Lower leg skin (tissue), 4 donors: ENCODE results near the gene PRTN3. TPM values are rescaled to one million over a fixed set of nuclear protein-coding genes. Genes with fewer than 3 reads are reported as not detected.
"Not testable (repeated sequence)": the region's sequence is repeated elsewhere in the genome, so short reads cannot be mapped to it uniquely, and the experiment has no call there.

ENCODE experiments used
- DNase-seq, 2 donors: peaks; one replicate each; pipeline ENCODE4 v3.0.0-alpha.2; 2019; ENCODE audit warnings: low spot score in 2 of 2
- H3K4me3 ChIP-seq: fragments of 200-600 bp; sonication (generic); 2 replicates; pipeline ENCODE4 v1.5.1; 2017; ENCODE audit warnings: mild to moderate bottlenecking, low read depth; ENCODE audit not compliant: poor library complexity, severe bottlenecking
- POLR2A ChIP-seq, 2 donors: fragments of 450-650 bp; IDR thresholded peaks; one replicate each; pipeline ENCODE4 v1.6.1; 2016 to 2017; ENCODE audit warnings: antibody characterized with exemption in 2 of 2, mild to moderate bottlenecking in 1 of 2, moderate library complexity in 1 of 2
- WGBS, 2 donors: methylation state at CpG; one replicate each; pipeline ENCODE4 v1.1.5; 2018; 5-methylcytosine and 5-hydroxymethylcytosine counted together
- intact Hi-C: fragments of 100-400 bp; cut with DNase I; formaldehyde crosslinking; loops from one replicate; pipeline ENCODE4 v1.15.0; 2023; ENCODE audit warnings: low total_unique reads
- total RNA-seq, 4 donors: library from RNA; depleted of rRNA; stranded (reverse); fragments of >200 nt; gene quantifications; one replicate each; pipeline ENCODE4 v1.1.0, GENCODE V29; 2016
- TF ChIP-seq, protein P1 (sequence below), 3 donors: fragments of 450-650 bp; IDR thresholded peaks; one replicate each; pipeline ENCODE4 v1.5.1; 2016; ENCODE audit warnings: antibody characterized with exemption in 3 of 3, mild to moderate bottlenecking in 3 of 3, moderate library complexity in 2 of 3

PRTN3 gene
- total RNA-seq, 4 donors from 2014 or later, result 0.86 TPM; not detected in 3

- 57 to 61% methylated on average over 34 to 41 of the region's 55 CpGs for whole genome bisulfite sequencing, 2 donors
- intact Hi-C loops, result loop anchor here (10.0 kb wide), 1 partner anchor 132 kb away; the partner anchor contains the start of gene WDR18
- DNase-seq, result peak in 1 of 2 donors; percentile 85
- TF ChIP-seq POLR2A (IDR thresholded peaks at IDR 0.05), result no peak
- TF ChIP-seq, protein P1, sequence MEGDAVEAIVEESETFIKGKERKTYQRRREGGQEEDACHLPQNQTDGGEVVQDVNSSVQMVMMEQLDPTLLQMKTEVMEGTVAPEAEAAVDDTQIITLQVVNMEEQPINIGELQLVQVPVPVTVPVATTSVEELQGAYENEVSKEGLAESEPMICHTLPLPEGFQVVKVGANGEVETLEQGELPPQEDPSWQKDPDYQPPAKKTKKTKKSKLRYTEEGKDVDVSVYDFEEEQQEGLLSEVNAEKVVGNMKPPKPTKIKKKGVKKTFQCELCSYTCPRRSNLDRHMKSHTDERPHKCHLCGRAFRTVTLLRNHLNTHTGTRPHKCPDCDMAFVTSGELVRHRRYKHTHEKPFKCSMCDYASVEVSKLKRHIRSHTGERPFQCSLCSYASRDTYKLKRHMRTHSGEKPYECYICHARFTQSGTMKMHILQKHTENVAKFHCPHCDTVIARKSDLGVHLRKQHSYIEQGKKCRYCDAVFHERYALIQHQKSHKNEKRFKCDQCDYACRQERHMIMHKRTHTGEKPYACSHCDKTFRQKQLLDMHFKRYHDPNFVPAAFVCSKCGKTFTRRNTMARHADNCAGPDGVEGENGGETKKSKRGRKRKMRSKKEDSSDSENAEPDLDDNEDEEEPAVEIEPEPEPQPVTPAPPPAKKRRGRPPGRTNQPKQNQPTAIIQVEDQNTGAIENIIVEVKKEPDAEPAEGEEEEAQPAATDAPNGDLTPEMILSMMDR (IDR thresholded peaks at IDR 0.05), result no peak
- H3K4me3 ChIP-seq, result no peak within 1 kb of the TSS
Observed at GRCh38 chr19:852136-853013, 11.6 kb downstream of the PRTN3 start, which contains the start of gene ELANE. ELANE (plus strand) TSS chr19:852303; CDS start chr19:852329, 26 bp downstream.

GRCh38 chr19:853014-853585 is 12.3 kb downstream of the PRTN3 start:
- no peak for DNase-seq
- H3K4me3 ChIP-seq, result no peak overlapping the region
- intact Hi-C loops, result loop anchor here (10.0 kb wide), 1 partner anchor 132 kb away; the partner anchor contains the start of gene WDR18
- 30% methylated on average over 17 of the region's 67 CpGs; no CpG with 5 or more reads in 1 of the 2 donors for WGBS, 2 donors
- no peak for TF ChIP-seq POLR2A (IDR thresholded peaks at IDR 0.05)
- TF ChIP-seq, protein P1 (IDR thresholded peaks at IDR 0.05), result no peak

DNA sequence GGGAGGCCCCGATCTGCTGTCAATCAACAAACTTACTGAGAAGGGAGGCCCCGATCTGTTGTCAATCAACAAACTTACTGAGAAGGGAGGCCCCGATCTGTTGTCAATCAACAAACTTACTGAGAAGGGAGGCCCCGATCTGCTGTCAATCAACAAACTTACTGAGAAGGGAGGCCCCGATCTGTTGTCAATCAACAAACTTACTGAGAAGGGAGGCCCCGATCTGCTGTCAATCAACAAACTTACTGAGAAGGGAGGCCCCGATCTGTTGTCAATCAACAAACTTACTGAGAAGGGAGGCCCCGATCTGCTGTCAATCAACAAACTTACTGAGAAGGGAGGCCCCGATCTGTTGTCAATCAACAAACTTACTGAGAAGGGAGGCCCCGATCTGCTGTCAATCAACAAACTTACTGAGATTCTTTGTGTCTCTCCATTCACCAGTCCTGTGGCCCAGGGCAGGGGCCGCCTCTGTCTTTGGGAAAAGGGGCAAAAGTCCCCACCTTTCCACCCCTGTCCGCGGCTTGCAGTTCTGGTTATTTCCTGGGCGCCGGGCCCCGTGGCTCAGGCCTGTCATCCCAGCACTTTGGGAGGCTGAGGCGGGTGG is 12.9 kb downstream of the PRTN3 start:
- 76 to 82% methylated on average over 11 to 12 of the region's 17 CpGs for WGBS, 2 donors
- DNase-seq, H3K4me3 ChIP-seq: not testable (repeated sequence)
- intact Hi-C loops, result loop anchor here (10.0 kb wide), 1 partner anchor 131 kb away; the partner anchor contains the start of gene WDR18

DNA sequence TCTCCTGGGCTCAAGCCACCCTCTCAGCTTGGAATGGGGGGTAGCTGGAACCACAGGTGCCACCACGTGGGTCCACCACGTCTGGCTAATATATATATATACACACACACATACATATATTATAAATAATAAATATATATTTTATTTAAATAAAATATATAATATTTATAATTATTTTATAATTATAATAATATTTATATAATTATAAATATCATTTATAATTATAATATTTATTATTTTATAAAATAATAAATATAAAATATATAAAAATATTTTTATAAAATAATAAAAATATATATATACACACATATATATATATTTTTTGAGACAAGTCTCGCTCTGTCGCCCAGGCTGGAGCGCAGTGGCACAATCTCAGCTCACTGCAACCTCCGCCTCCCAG is 13.8 kb downstream of the PRTN3 start:
- TF ChIP-seq POLR2A (IDR thresholded peaks at IDR 0.05), result no peak
- TF ChIP-seq, protein P1 (IDR thresholded peaks at IDR 0.05), result no peak
- intact Hi-C loops, result loop anchor here (10.0 kb wide), 1 partner anchor 130 kb away; the partner anchor contains the start of gene WDR18
- 77 to 78% methylated on average over 6 of the region's 6 CpGs for WGBS, 2 donors
- H3K4me3 ChIP-seq, result no peak overlapping the region
- no peak for DNase-seq

DNA sequence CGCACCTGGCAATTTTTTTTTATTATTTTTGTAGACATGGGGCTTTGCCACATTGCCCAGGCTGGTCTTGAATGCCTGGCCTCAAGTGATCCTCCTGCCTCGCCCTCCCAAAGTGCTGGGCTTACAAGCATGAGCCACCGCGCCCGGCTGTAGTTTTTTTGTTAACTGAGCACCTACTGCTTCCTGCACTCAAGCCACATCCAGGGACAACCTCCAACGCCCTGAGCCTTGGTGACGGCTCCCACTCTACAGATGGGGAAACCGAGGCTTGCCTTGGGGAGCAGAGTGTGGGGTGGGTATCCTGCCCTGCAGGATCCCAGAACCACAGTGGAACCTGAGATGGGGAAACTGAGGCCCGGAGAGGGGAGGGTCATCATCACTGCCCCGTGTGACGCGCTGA is 14.3 kb downstream of the PRTN3 start:
- 88% methylated on average over 9 to 12 of the region's 12 CpGs for WGBS, 2 donors
- no peak for TF ChIP-seq POLR2A (IDR thresholded peaks at IDR 0.05)
- TF ChIP-seq, protein P1 (IDR thresholded peaks at IDR 0.05), result no peak
- DNase-seq, result no peak
- intact Hi-C loops, result loop anchor here (10.0 kb wide), 1 partner anchor 130 kb away; the partner anchor contains the start of gene WDR18
- H3K4me3 ChIP-seq, result no peak overlapping the region
